ENCODE results near the gene PHKB. TPM values are rescaled to one million over a fixed set of nuclear protein-coding genes. Genes with fewer than 3 reads are reported as not detected.

The PHKB gene
- total RNA-seq, 1 experiment from 2014 or later, result 38.8 TPM

DNA sequence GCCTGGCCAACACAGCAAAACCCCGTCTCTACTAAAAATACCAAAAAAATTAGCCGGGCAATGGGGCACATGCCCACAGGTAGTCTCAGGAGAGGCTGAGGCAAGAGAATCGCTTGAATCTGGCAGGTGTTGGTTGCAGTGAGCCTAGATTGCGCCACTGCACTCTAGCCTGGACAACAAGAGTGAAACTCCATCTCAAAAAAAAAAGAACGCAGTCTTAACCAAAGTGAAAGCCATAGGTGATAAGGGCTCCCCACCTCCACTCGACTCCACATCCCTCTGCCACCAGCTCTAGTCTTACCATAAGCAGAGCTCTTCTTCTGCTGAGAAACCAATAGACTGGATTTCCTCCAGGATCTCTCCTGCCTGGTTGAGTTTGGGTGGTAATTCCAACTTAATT lies 266.0 kb downstream of the PHKB start:
- Histone ChIP-seq H3K23ac (ENCODE audit: insufficient read length, low read depth, low read length) (no peak overlapping the region), H3K79me1 (ENCODE audit: insufficient read depth, low read depth, low read length, poor library complexity, severe bottlenecking) (no peaks in the 10 kb centered on the region), H3K9me3 (ENCODE audit: control insufficient read depth, low read depth, low read length) (no peaks in the 10 kb centered on the region), H4K8ac (replicated peaks; ENCODE audit: insufficient read length, low read depth, low read length) (no peak overlapping the region), H3K4me1 (ENCODE audit: insufficient read depth, low read length) (peaks cover 2% of the 10 kb centered on the region; the same call in 1 of the 2 replicates), H2BK12ac (ENCODE audit: insufficient read length, low read depth, low read length) (no peak overlapping the region), H2AFZ (ENCODE audit: low read length) (no peak overlapping the region), H4K20me1 (ENCODE audit: control insufficient read depth, insufficient read depth, insufficient read length) (no peaks in the 10 kb centered on the region), H3K4ac (ENCODE audit: low read depth, low read length) (no peak overlapping the region), H2BK5ac (ENCODE audit: insufficient read length, low read length) (no peak overlapping the region), H3K27me3 (ENCODE audit: insufficient read depth, low read length) (no peaks in the 10 kb centered on the region), H2AK5ac (ENCODE audit: insufficient read length, low read length) (no peak overlapping the region), H4K5ac (ENCODE audit: insufficient read length, low read depth, low read length) (no peak overlapping the region), H4K91ac (ENCODE audit: insufficient read length, low read depth, low read length) (no peak overlapping the region), H3K18ac (ENCODE audit: insufficient read length, low read depth, low read length) (no peak overlapping the region), H2BK15ac (ENCODE audit: low read depth, low read length) (no peak overlapping the region), H2BK20ac (ENCODE audit: low read depth, low read length, poor library complexity, severe bottlenecking) (no peak overlapping the region), H3K4me2 (ENCODE audit: insufficient read depth, insufficient read length, low read length) (no peak overlapping the region), H3K14ac (ENCODE audit: insufficient read depth, low read length) (no peak overlapping the region), H3K27ac (ENCODE audit: insufficient read length, low read depth, low read length) (no peak overlapping the region), H2BK120ac (ENCODE audit: low read depth, low read length, poor library complexity, severe bottlenecking) (no peak overlapping the region), H3K23me2 (ENCODE audit: insufficient read length, low read depth, low read length, poor library complexity, severe bottlenecking) (no peaks in the 10 kb centered on the region), H3T11ph (ENCODE audit: low read length) (no peak overlapping the region), H3K56ac (ENCODE audit: insufficient read length, low read depth, low read length) (no peak overlapping the region), H3K79me2 (ENCODE audit: insufficient read depth, low read length) (no peaks in the 10 kb centered on the region), H3K9ac (ENCODE audit: extremely low read depth, insufficient read length, low read length) (no peak overlapping the region)
- no CpG with 5 or more reads among the region's 6 CpGs for WGBS (ENCODE audit: extremely low coverage, insufficient read length, low lambda C conversion rate)
- TF ChIP-seq, protein P1, sequence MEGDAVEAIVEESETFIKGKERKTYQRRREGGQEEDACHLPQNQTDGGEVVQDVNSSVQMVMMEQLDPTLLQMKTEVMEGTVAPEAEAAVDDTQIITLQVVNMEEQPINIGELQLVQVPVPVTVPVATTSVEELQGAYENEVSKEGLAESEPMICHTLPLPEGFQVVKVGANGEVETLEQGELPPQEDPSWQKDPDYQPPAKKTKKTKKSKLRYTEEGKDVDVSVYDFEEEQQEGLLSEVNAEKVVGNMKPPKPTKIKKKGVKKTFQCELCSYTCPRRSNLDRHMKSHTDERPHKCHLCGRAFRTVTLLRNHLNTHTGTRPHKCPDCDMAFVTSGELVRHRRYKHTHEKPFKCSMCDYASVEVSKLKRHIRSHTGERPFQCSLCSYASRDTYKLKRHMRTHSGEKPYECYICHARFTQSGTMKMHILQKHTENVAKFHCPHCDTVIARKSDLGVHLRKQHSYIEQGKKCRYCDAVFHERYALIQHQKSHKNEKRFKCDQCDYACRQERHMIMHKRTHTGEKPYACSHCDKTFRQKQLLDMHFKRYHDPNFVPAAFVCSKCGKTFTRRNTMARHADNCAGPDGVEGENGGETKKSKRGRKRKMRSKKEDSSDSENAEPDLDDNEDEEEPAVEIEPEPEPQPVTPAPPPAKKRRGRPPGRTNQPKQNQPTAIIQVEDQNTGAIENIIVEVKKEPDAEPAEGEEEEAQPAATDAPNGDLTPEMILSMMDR (conservative IDR thresholded peaks at IDR 0.05), result no peak
- Mint-ChIP-seq H3K9me3 (no peaks in the 10 kb centered on the region), H3K27ac (no peak overlapping the region), H3K4me3 (no peak overlapping the region), H3K27me3 (ENCODE audit: low read depth) (no peaks in the 10 kb centered on the region; the same call in 1 of the 2 replicates), H3K4me1 (peaks cover 18 to 22% of the 10 kb centered on the region in 2 experiments), H3K36me3 (ENCODE audit: insufficient read depth in 1 of 3, low read depth in 3 of 3) (no peaks in the 10 kb centered on the region)
- no peak for DNase-seq
